ENCODE data around the gene TFPI.
"Not testable (repeated sequence)": the region's sequence is repeated elsewhere in the genome, so short reads cannot be mapped to it uniquely, and the experiment has no call there.

Gene TFPI

GRCh38 chr2:187567126-187567525, 12.9 kb upstream of the TFPI start:
- TF ChIP-seq CTCF (IDR thresholded peaks at IDR 0.05) = no peak
- Histone ChIP-seq H3K36me3 (no peaks in the 10 kb centered on the region), H3K4me3 (ENCODE audit: low read depth in 1 of 2, low read length in 1 of 2) (no peak overlapping the region), H3K27ac (no peak overlapping the region), H3K4me1 (ENCODE audit: control insufficient read depth in 1 of 2, insufficient read depth in 1 of 2, low read depth in 1 of 2, low read length in 1 of 2) (no peaks in the 10 kb centered on the region), H3K9me3 (no peaks in the 10 kb centered on the region), H3K27me3 (no peaks in the 10 kb centered on the region)

GRCh38 chr2:187566712-187567111, 12.5 kb upstream of the TFPI start:
- no peak for TF ChIP-seq CTCF (IDR thresholded peaks at IDR 0.05)
- H3K36me3 ChIP-seq = no peaks in the 10 kb centered on the region
- no peak overlapping the region for H3K27ac ChIP-seq
- no peaks in the 10 kb centered on the region for H3K27me3 ChIP-seq
- no peak overlapping the region for H3K4me3 ChIP-seq (ENCODE audit: low read depth in 1 of 2, low read length in 1 of 2)
- H3K9me3 ChIP-seq = no peaks in the 10 kb centered on the region
- H3K4me1 ChIP-seq (ENCODE audit: control insufficient read depth in 1 of 2, insufficient read depth in 1 of 2, low read depth in 1 of 2, low read length in 1 of 2) = no peaks in the 10 kb centered on the region

GRCh38 chr2:187566266-187566665, 12.0 kb upstream of the TFPI start:
- no peaks in the 10 kb centered on the region for H3K4me1 ChIP-seq (ENCODE audit: control insufficient read depth in 1 of 2, insufficient read depth in 1 of 2, low read depth in 1 of 2, low read length in 1 of 2)
- H3K36me3 ChIP-seq = no peaks in the 10 kb centered on the region
- H3K27me3 ChIP-seq = no peaks in the 10 kb centered on the region
- no peak for TF ChIP-seq CTCF (IDR thresholded peaks at IDR 0.05)
- H3K27ac ChIP-seq = no peak overlapping the region
- no peak overlapping the region for H3K4me3 ChIP-seq (ENCODE audit: low read depth in 1 of 2, low read length in 1 of 2)
- no peaks in the 10 kb centered on the region for H3K9me3 ChIP-seq

GRCh38 chr2:187565618-187566017, 11.4 kb upstream of the TFPI start:
- H3K27me3 ChIP-seq; H3K4me3 ChIP-seq (ENCODE audit: low read depth in 1 of 2, low read length in 1 of 2); H3K4me1 ChIP-seq (ENCODE audit: control insufficient read depth in 1 of 2, insufficient read depth in 1 of 2, low read depth in 1 of 2, low read length in 1 of 2); H3K36me3 ChIP-seq; H3K27ac ChIP-seq; H3K9me3 ChIP-seq: not testable (repeated sequence)

- not testable (repeated sequence) for H3K36me3 ChIP-seq; H3K9me3 ChIP-seq; H3K4me3 ChIP-seq (ENCODE audit: low read depth in 1 of 2, low read length in 1 of 2); H3K27ac ChIP-seq; H3K27me3 ChIP-seq
- peaks cover 0 to 13% of the 10 kb centered on the region in 2 experiments for H3K4me1 ChIP-seq (ENCODE audit: control insufficient read depth in 1 of 2, insufficient read depth in 1 of 2, low read depth in 1 of 2, low read length in 1 of 2)
Observed at GRCh38 chr2:187556493-187556892, 2.3 kb upstream of the TFPI start.

- Histone ChIP-seq H3K4me3 (ENCODE audit: low read depth in 1 of 2, low read length in 1 of 2) (no peak overlapping the region), H3K27me3 (no peaks in the 10 kb centered on the region), H3K27ac (no peak overlapping the region), H3K4me1 (ENCODE audit: control insufficient read depth in 1 of 2, insufficient read depth in 1 of 2, low read depth in 1 of 2, low read length in 1 of 2) (peaks cover 0 to 13% of the 10 kb centered on the region in 2 experiments), H3K36me3 (no peaks in the 10 kb centered on the region), H3K9me3 (no peaks in the 10 kb centered on the region)
- TF ChIP-seq CTCF (IDR thresholded peaks at IDR 0.05) = no peak
Observed at GRCh38 chr2:187554704-187555082, 458 bp upstream of the TFPI start.

Data from neutrophil (primary cell).